ENCODE results near the gene CLCN1.

CLCN1 gene

GRCh38 chr7:143363016-143363937 lies 47.4 kb downstream of the CLCN1 start:
- DNase-seq (ENCODE audit: low read depth), result no peak

- DNase-seq (ENCODE audit: low read depth), result no peak
Observed at GRCh38 chr7:143367972-143368371, 52.1 kb downstream of the CLCN1 start.

GRCh38 chr7:143368387-143368786 lies 52.5 kb downstream of the CLCN1 start:
- no peak for DNase-seq (ENCODE audit: low read depth)

DNA sequence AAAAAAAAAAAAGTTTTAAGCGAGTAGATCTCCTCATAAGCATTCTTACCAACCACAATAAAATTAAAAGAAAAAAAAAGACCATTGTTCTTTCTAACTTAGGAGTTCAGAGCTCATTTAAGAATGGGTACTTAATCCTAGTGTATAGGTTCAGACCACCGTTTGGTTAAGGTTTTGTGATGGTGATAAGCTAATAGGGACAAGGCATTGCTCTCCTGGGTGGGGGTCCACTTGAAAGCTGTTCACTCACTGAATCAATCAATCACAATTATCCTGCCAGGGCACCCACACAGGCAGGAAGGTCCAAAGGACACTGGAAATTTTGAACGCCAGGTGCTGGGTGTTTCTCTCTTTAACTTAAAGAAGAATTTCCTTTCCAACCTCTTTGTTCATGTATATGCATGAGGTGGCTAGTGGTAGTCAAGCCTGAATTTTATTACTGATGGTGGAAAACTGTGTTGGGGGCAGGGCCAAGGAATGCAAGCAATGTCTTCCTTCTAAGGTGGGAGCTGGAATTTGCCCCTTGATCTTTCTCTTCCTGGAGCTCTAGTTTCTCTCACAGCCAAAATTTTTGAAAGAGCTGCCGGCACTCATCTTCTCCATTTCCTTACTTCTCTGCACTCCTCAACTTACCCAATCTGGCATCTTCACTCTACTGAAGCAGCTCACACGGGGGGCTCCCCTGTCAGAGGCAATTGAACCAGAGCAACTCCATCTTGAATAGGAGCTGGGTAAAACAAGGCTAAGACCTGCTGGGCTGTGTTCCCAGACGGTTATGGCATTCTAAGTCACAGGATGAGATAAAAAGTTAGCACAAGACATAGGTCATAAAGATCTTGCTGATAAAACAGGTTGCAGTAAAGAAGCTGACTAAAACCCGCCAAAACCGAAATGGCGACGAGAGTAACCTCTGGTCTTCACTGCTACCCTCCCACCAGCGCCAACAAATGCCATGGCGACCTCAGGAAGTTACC lies 54.1 kb downstream of the CLCN1 start:
- no peak for DNase-seq (ENCODE audit: low read depth)

GRCh38 chr7:143372070-143372469 lies 56.2 kb downstream of the CLCN1 start:
- DNase-seq (ENCODE audit: low read depth), result no peak

DNA sequence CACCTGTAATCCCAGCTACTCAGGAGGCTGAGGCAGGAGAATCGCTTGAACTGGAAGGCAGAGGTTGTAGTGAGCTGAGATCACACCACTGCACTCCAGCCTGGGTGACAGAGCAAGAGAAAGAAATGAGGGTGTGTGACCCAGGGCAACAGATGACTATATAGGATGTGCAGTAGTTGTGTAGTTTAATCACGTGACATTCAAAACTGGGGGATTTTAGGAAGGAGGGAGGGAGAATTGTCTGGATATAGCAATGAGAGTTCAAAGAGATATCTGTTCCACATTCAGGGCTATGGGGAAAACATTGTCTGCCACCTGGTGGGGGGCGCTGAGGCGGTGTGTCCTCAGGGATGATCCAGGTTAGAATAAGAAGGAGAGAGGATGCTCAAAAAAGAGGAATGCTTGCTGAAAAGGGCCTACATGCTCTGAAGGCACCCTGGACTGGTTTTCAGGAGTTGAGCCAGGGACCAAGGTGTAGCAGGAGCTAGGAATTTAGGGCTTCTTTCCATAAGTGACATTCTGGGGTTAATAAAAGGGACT lies 57.4 kb downstream of the CLCN1 start:
- DNase-seq (ENCODE audit: low read depth), result no peak

DNA sequence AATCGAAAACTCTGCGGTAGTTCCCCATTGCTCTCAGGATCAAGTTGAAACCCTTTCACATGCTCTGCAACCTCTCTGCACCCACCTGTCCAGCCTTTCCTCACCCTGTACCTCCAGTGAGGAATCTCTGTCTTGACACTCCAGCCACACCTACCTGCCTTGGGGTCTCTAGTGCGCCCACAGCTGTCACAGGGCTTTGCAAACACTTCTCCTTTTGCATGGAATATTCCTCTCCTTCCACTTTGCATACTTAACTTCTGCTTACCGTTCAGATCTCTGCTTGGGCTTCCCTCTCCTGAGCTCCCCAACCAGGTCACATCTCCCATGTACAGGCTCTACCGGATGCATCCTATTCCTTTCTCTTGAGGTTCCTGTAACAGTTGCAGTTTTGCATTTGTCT lies 58.6 kb downstream of the CLCN1 start:
- no peak for DNase-seq (ENCODE audit: low read depth)

DNA sequence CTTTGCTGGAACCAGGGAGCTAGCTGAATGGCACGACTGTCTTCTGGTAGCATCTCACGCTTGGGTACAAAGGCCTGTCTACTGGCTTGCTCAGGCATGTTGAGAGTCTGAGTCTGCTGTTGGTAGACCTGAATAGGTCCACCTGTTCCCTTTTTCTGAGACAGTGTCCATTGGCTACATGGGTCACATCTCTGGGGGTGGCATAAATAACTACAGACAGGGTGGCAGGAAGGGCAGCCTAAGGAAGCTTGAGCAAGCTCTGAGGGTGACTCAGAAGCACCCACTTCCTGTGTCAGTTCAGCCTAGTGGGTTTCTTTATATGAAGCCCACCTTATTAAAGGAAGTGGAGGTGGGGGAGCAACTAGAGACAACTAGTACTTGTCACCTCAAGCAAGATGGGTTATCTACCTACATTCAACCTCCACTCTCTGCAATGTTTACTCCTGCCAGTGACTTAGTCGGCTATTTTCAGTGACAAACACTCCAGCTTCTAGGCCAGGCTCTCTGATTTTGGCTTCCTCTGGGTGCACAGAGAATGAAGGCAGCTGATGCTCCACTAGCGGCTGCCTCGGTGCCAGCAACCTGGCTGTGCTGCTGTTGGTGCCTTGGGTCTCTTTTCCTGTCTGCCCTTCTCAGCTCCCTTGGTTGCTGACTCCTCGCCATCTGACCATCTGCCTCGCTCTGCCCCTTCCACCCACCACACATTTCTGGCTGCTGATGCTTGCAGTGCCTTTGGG lies 59.6 kb downstream of the CLCN1 start:
- DNase-seq (ENCODE audit: low read depth), result no peak

DNA sequence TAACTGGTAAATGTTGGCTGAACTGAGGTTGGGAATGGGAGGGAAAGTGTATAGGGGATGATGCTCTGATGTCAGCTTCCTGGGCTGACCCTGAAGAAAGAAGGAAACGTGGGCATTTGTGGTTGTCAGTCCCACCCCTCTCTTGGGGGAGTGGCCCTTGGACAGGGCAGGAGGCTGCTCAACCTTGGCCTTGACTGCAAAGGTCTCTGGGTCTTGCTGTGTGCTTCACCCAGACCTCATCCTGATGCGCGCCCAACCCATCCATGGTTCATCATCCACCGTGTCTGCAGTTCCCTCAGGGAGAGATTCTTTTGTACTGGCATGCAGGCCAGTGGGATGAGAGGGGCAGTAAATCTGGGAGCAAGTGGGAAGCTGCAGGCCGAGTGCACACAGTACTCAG lies 60.5 kb downstream of the CLCN1 start:
- no peak for DNase-seq (ENCODE audit: low read depth)

- DNase-seq (ENCODE audit: low read depth), result no peak
Observed at GRCh38 chr7:143379611-143380259, 63.8 kb downstream of the CLCN1 start.

GRCh38 chr7:143380260-143380645 lies 64.3 kb downstream of the CLCN1 start:
- peak; percentile 56 for DNase-seq (ENCODE audit: low read depth)

DNA sequence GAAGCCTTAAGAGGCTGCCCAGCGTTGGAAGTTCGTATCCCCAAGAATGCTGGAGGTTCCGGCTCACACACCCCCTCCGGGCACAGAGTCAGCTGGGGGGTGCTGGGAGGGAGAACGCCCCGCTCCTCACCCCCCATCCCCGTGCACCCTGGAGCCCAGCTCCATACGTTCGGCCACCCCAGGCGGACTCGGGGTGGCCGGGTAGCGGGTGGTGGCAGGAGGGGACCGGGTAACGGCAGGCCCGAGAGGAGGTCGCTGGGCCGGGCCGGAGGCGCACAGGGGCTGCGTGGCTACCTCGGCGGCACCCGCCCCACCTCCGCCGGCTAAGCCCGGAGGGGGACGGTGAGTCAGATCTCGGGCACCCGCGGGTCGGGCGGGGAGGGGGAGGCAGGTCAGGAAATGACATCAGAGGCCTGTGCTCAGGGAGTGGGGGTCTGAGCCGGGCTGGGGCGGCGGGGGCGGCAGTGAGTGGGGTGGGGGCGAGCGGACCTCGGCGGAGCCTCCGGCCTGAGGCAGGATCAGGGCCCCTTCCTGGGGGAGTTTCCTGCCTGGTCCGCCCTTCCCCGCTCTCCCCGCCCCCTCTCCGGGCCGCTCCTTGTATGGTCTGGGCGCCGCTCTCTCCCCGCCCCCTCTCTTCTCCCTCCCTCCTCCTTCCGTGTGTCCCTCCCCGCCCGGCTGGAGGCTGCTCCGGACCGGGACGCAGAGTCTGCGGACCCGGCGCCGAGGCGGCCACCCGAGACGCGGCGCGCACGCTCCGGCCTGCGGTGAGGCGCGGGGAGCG lies 64.9 kb downstream of the CLCN1 start, which contains the start of gene ZYX:
ZYX (plus strand) TSS at position 700 of the 781 bp plus-strand sequence. CDS start 227 bp downstream, outside the sequence.
- DNase-seq (ENCODE audit: low read depth), result peak; percentile 54

DNA sequence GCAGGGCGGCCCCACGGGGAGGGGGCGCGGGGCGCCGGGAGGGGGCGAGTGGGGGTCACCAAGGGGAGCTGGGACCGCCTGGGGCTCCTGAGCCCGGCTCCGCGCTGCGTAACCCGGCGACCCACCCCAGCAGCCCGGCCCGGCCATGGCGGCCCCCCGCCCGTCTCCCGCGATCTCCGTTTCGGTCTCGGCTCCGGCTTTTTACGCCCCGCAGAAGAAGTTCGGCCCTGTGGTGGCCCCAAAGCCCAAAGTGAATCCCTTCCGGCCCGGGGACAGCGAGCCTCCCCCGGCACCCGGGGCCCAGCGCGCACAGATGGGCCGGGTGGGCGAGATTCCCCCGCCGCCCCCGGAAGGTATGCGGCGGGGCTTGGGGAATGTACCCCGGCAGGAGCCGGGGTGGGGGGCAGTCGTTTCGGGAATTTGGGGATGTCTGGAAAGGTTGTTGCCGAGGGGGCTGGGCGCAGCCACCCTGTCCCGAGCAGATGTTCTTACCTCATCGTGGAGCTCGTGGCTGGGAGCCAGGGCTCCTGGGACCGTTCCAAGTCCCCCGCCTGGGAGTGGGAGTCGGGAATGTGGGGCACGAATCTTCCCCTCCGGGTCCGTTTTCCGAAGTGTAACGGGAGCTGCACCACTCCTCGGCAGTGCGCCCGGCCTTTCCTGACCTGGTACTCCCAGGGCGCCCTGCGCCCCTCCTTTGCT lies 65.7 kb downstream of the CLCN1 start:
- DNase-seq (ENCODE audit: low read depth), result no peak

DNA sequence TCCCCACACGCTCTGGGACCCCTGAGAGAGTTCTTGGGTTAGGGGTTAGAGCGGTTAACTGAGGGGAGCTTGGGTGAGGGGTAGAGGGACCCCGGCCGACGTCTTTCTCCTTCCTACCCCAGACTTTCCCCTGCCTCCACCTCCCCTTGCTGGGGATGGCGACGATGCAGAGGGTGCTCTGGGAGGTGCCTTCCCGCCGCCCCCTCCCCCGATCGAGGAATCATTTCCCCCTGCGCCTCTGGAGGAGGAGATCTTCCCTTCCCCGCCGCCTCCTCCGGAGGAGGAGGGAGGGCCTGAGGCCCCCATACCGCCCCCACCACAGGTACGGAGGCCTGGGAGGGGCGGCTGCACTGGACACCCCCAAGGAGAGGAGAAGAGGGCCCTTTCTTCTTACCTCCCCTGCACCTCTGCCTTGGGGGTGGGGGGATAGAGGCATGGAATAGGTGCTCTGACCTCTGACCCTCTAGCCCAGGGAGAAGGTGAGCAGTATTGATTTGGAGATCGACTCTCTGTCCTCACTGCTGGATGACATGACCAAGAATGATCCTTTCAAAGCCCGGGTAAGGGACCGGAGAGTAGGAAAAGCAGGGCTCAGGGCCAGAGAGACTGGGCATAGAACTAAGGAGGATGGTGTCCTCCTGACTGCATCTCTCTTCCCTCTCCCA lies 66.3 kb downstream of the CLCN1 start:
- DNase-seq (ENCODE audit: low read depth), result no peak

GRCh38 chr7:143382791-143383641 lies 67.1 kb downstream of the CLCN1 start:
- no peak for DNase-seq (ENCODE audit: low read depth)

DNA sequence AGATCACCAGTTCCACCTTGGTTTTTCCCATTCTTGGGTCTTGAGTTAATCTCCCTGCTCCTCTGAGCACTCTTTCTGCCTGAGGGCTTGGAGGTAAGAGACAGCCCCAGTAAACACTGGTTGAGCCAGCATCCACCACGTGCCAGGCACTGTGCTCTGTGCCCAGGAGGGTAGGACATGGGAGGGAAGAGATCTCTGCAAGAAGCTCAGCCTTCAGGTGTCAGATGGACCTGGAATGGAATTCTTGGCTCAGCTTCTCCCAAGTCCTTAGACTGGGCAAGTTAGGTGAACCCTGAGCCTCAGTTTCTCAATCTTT lies 67.7 kb downstream of the CLCN1 start:
- no peak for DNase-seq (ENCODE audit: low read depth)

DNA sequence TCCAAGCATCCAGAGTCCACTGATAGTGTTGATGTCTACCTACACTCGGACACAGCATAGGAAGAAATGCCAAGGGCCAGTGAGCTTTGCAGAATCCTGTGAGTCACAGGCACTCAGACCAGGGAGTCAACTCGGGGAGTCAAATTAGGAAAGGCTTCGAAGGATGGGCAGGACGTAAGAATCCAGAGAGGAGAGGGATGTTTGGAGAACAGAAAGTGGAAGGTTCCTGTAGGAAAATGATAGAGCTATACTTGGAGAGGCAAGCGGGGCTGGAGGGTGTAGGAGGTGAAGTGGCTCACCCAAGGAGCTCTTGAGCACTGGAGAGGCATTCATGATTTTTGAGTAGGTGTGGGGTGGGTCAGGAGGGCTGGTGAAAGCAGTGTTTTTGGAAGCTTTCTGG lies 68.2 kb downstream of the CLCN1 start:
- no peak for DNase-seq (ENCODE audit: low read depth)
